HG03025 (cell line): Measurements from ENCODE around the gene BARX1.
"Not testable (repeated sequence)": the region's sequence is repeated elsewhere in the genome, so short reads cannot be mapped to it uniquely, and the experiment has no call there.

Experiments
- ATAC-seq: cut with Tn5 transposase; IDR thresholded peaks from one replicate; pipeline ENCODE4 v1.9.1; 2021; ENCODE audit warnings: mild to moderate bottlenecking, moderate library complexity; ENCODE audit not compliant: unreplicated experiment, low FRiP score

The BARX1 gene, protein sequence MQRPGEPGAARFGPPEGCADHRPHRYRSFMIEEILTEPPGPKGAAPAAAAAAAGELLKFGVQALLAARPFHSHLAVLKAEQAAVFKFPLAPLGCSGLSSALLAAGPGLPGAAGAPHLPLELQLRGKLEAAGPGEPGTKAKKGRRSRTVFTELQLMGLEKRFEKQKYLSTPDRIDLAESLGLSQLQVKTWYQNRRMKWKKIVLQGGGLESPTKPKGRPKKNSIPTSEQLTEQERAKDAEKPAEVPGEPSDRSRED

DNA sequence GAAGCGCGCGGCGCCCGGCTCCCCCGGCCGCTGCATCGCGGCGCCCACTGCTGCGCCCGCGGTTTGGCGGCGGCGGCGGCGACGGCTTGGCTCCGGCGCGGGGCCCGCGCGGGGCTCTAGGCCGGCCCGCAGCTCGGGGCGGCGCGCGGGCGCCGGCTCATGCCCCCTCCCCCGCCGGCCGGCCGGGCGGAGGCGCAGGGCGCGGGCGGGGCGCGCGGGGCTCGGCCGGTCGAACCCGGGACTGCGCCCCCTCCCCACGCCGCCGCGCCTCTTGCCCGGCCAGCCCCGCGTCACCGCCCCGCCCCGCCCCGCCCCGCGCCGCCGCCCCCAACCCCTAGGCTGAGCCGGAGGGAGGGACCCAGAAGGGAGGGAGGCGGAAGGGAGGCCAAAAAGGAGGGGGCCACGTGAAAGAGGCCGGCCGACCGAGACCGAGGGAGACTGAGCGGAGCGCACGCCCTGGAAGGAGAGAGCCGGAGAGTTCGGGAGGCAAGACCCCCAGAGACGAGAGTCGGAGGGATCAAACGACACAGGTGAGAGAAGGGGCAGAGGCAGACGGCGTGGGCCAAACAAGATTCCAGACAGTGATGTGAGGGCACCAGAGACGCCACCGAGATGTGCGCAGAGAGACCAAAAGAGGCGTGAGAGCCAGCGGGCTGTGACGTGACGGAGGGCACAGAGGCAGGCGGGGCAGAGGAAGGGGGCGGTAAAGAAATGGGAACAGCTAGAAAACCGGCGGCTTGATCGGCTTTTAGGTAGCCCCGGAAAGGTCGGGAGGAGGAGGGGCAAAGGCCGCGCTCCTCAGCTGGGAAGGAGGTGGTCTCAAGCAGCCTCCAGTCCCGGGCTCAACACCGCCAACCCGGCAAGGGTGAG lies at the start of gene BARX1:
Gene BARX1 (minus strand): TSS at position 245 of the 870 bp plus-strand sequence. CDS start 209 bp downstream, at position 36.
- ATAC-seq: no peak

DNA sequence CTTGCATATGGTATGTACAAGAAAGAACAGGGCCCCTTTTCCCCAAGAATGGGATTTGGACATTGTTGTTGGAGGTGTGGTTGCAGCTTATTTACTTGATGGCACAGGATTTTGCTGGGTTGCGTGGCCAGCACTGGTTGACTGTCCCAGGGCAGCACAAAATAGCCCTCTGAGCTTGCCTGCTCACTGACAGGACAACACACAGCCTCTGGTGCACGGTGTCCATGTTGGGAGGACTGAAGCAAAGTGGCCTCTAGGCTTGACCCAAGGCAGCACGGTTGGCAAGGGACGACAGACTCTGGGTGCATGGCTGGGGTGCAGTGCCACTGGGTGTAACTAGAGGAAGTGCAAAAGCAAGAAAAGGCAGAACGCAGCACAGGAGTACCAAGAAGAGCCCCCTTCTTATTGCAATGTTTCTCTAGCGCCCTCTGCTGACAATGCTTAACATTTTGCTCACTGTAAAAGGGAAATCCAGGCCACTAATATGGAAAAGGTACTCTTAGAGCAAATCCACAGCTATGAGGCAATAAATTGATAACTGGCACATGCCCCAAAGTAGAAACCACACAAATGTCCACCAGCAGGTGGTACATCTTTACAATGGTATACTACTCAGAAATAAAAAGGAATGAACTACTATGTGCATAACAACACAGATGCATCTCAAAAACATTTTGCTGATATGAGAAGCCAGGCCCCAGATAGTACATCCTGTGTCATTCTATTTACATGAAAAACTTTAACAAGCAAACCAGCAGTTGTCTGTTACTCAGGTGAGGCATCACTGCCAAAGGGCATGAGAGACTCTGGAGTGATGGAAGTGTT lies 47.4 kb upstream of the BARX1 start:
- no peak for ATAC-seq

DNA sequence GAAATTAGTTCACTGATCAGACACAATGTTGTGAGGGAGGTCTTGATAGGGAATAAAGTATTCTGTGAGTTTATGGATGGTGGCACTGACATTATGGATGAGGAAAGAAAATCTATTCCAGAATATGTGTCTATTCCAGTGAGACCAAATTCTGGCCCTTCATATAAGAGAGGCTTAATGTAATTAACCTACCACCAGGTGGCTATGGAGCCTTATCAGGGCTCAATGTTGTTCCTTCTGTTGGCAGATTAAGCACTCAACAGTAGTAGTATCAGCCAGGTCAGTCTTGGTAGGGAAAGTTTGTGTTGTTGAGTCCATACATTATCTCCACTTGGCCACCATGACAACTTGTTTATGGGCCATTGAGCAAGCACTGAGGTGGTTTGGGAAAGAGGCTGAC lies 41.7 kb upstream of the BARX1 start:
- ATAC-seq: no peak

DNA sequence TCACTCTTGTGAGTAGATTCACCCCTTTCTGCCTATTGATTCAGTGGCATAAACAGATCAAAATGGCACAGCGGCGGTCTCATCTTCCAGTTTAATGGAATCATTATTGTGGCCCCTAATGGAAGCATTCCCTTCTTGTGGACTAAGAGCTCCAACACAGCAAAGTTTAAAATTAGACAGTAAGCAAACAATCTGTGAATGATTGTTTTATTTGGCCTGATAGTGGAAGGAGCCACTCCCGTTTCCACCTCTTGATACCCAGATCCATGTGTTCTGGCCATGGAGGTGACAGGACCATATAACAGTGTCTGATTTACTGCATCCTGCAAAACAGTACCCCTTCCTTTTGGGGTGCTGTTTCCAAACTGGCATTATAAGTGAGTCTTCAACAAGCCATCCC lies 41.2 kb upstream of the BARX1 start:
- no peak for ATAC-seq

DNA sequence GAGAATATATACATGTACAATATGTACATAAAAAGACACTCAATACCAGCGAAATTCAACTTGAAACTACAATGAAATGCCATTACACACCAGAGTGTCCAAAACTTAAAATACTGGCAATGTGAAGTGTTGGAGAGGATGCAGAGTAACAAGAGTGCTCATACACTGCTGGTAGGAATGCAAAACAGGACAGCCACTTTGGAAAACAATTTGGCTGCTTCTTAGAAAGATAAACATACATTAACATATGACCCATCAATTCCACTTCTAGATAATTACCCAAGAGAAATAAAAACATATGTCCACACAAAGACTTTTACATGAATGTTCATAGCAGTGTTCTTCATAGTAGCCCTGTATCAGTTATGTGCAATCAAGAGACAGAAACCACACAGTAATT lies 39.4 kb upstream of the BARX1 start:
- no peak for ATAC-seq

DNA sequence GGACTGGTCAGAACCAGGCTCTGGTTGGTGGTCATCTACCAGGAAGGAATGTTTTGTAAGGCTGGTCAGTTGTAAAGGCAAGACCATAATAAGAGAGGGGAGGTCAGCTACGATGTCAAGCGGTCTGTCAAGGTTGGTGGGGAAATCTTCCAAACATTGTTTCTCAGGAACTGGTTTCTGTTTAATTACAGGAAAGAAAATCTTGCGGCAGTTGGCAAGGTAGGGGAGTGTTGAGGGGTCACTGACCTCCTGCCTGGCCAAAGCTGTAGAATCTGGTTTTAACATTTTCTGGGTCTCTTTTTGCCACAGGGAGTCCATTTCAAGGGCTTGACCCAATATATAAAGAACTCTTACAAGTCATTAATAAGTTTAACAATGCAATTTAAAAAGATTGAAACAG lies 39.0 kb upstream of the BARX1 start:
- ATAC-seq: no peak

DNA sequence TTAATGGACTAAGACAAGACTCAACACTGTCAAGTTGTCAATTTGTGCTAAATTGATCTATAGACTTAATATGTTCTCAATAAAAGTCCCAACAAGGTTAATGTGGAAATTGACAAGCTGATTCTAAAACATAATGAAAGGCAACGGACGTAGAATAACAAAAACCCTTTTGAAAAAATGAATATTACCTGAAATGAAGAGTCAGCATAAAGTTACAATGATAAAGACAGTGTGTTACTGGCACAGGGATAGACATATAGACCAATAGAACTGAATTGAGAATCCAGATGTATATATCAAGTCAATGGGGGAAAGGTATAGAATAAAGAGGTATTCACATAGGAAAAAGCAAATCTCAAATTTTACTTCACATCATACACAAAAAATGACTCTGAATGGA lies 37.7 kb upstream of the BARX1 start:
- ATAC-seq: no peak

DNA sequence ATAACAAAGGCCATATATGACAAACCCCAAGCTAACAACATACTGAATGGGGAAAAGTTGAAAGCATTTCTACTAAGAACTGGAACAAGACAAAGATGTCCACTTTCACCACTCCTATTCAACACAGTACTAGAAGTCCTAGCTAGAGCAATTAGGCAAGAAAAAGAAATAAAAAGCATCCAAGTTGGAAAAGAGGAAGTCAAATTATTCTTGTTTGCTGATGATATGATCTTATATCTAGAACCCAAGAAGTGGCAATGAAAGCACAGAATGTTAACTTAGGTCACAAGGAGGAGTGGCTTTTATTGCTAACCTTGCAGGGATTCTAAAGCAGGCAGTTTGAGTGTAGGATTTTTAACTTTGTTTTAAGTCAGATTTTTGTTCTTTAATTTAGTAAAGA lies 35.3 kb upstream of the BARX1 start:
- ATAC-seq: no peak

DNA sequence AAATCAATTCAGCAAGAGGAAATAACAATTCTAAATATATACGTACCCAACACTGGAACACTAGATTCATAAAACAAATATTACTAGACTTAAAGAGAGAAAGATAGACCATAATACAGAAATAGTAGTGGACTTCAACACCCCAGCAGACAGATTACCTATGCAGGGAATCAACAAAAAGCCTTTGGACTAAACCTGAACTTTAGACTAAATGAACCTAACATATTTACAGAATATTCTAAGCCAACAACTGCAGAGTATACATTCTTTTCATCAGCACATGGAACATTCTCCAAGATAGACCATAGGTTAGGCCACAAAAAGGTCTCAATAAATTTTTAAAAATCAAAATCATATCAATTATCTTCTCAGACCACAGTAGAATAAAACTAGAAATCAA lies 32.9 kb upstream of the BARX1 start:
- ATAC-seq: no peak

DNA sequence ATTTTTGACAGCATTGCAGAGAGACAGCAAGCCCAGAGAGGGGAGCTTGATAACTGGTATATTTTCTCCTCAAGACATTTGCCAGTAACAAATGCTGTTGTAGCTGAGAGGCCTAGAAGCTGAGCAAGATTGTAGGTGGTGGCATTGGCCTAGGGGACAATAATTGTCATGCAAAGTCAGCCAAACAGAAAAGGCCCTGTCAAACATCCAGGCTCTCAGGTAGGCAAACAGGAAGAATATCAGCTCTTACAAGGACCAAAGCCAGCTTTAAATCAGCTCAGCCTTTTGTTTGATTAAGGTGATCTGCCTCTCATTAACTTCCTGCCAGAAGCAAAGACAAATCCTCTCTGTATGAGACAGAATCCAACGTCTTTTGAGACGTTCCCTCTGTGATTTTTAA lies 29.7 kb upstream of the BARX1 start:
- ATAC-seq: no peak

DNA sequence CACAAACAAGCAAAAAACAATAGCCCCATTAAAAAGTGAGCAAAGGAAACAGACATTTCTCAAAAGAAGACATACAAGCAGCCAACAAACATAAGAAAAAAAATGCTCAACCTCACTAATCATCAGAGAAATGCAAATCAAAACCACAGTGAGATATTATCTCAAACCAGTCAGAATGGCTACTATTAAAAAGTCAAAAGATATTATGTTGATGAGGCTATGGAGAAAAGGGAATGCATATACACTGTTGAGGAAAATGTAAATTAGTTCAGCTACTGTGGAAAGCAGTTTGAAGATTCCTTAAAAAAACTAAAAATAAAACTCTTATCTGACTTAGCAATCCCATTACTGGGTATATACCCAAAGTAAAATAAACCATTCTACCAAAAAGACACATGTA lies 28.7 kb upstream of the BARX1 start:
- no peak for ATAC-seq

DNA sequence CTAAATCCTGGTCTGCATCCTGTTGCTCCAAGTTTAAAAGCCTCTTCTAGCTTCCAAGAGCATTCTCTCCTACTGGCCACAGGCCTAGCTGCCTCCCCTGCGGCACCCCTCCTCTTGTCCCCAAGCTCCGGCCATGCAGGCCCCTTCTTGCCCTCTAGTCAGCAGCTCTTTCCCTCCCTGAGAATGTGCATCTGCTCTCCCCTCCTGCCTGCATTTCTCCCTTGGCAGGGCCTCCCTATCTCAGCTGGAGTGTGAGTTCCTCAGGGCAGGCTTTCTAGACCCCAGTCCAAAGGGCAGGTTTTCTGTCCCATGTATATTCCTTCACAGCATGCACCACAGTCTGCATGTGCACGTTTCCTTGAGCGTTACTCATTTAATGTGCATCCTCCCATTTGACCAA lies 24.6 kb upstream of the BARX1 start:
- no peak for ATAC-seq

DNA sequence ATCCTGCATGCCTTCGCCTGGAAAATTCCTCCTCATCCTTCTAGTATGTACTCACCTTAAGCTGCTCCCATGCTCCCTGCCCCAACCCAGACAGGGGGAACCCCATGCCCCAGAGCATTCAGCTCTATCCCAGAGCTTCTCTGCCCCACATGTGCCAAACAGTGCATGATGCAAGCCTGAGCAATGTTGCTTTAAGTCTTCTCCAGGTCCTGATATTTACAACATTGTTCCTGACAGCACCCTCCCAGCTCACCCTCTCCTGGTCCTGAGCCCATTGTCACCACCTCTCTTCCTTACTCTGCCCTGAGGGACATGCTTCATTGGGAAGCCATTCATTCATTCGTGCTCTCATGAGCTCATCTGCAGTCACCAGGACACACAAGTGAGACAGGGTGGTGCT lies 23.4 kb upstream of the BARX1 start:
- no peak for ATAC-seq

DNA sequence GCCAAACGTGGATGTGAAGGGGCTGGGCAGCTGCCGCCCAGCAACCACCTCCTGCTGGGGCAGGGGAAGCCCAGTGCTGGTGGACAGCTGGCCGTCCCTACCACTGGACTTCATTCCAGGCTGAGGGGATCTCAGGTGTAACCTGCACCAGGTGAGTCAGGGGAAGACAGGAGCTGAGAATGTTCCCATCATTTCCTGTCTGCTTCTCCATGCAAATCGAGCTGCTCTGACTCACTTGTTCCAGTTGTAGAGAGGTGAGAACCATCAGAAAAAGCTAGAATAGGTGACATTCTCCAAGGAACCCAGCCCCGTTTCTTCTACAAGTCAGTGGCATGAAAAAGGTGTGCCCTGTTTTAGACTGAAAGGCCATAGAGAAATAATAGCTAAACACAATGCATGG lies 21.8 kb upstream of the BARX1 start:
- no peak for ATAC-seq

DNA sequence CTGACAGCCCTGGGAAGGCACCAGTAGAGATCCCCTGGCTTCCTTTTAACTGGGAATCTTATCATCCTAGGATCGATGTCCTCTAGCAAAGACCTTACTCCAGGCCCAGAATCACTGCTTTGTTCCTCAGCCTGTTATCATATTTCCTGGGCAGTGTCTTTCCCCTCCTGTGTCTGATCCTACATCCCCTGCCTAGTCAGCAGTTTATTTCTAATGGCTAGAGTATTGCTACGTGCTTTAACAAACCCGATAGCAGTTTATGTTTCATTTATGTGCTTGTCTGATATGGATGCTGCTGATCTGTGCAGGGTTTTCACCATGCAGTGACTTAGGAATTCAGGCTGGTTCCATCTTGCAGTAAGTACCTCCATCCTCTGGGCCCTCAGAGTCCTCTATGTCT lies 20.9 kb upstream of the BARX1 start:
- no peak for ATAC-seq

DNA sequence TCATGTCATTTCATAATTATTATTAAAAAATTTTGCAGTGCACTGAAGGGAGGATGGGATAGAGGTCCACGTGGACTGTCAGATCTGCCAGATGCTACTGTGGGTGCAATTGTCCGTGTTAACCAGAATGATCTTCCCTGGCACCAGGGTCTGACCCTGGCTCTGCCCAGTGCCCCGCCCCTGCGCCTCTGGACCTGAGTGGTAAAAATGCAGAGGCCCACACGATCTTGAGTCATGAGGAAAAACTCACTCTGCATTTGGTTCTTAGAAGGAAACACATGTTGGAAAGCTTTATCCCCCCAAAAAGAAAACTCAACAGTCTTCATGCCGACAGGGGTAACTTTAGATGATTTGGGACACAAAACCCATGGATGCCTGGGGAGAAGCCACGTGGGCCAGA lies 20.1 kb upstream of the BARX1 start:
- ATAC-seq: no peak

DNA sequence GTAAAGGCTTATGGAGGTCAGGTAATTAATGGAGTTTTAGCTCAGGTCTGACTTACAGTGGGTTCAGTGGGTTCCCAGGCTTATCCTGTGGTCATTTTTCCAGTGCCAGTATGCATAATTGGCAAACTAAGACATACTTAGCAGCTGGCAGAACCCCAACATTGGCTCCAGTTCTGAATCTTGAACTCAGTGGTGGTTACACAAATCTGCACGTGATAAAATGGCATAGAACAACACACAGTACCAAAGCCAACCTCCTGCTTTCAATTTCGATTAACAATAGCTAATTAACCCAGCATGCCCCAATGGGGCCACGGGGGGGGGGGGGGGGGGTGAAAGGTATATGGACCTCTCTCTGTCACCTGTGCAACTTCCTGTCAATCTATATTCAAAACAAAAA lies 19.0 kb upstream of the BARX1 start:
- ATAC-seq: no peak

DNA sequence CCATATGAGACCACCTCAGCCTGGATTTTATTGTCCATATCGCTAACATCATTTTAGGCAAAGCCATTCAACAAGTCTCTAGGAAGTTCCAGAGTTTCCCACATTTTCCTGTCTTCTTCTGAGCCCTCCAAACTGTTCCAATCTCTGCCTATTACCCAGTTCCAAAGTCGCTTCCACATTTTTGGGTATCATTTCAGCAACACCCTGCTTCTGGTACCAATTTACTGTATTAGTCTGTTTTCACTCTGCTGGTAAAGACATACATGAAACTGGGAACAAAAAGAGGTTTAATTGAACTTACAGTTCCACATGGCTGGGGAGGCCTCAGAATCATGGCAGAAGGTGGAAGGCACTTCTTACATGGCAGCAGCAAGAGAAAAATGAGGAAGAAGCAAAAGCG lies 17.5 kb upstream of the BARX1 start:
- not testable (repeated sequence) for ATAC-seq

DNA sequence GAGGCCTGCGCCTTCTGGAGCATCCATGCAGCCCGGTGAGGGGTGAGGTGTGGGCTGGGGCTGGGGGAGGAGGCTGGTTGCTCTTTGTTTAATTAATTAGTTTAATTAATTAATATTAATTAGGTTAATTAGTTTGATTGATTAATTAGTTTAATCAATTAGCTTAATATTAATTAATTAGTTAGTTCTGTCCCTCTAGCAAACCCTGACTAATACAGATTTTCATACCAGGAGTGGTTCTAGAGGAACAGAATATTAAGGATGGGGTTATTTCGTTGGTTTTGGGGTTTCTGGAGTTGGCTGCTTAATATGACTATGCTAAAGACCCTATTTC lies 14.1 kb upstream of the BARX1 start:
- ATAC-seq: no peak

DNA sequence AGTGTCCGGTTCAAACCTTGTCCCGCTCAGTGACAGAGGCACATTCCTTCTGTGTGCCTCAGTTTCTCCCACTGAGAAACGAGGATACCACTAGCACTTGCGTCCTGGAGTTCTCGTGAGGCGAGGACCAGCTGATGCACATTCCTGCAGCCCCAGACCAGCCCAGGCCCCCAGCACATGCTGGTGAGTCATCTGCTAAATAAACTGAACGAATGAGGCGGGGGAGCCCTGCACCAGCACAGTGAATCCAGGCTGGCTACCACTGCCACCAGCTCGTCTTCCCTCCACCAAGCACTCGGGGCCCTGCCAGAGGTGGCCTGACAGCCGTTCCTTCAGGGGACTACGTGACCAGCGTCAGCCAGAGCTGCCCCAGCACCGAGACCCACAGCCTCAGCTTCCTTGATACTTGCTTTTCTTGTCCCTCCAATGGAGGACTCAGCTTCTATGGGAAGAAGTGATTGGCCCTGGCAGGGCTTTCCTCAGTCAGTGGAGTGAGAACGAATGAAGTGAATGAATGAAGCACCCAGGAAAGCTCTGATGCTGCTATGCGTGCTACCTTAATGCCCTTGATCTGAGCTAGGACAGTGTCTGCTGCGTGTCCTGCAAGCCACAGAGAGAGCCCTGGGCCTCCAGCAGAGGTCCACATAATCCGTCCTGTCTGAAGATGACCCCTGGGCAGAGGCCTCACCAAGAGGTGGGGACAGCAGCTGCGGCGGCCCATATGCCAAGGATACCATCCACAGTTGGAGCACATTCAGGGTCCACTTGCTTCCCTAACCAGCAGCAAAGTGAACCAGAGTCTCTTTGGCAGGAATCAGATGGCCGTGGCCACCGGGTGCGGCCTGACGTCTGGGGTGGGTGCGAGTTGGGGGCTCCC lies 13.5 kb upstream of the BARX1 start:
- ATAC-seq: no peak
